Neural cell (in vitro differentiated cells): Measurements from ENCODE around the gene TELO2.

Experiments used
- CTCF ChIP-seq: fragments of 450-650 bp; IDR thresholded peaks from 2 replicates; pipeline ENCODE4 v1.5.1; 2014; ENCODE audit warnings: antibody characterized with exemption, mild to moderate bottlenecking, moderate library complexity; ENCODE audit not compliant: poor library complexity, severe bottlenecking
- EP300 ChIP-seq: fragments of 450-650 bp; conservative IDR thresholded peaks from 2 replicates; pipeline ENCODE4 v1.6.1; 2014; ENCODE audit warnings: antibody characterized with exemption, mild to moderate bottlenecking, moderate library complexity; ENCODE audit not compliant: poor library complexity, severe bottlenecking
- MXI1 ChIP-seq: fragments of 450-650 bp; conservative IDR thresholded peaks from 2 replicates; pipeline ENCODE4 v1.6.1; 2014; ENCODE audit warnings: antibody characterized with exemption, mild to moderate bottlenecking; ENCODE audit not compliant: poor library complexity, severe bottlenecking
- POLR2AphosphoS5 ChIP-seq: IDR thresholded peaks from 2 replicates; pipeline ENCODE4 v1.6.1; 2012
- SMC3 ChIP-seq: fragments of 450-650 bp; conservative IDR thresholded peaks from 2 replicates; pipeline ENCODE4 v1.6.1; 2014; ENCODE audit warnings: antibody characterized with exemption, mild to moderate bottlenecking, moderate library complexity; ENCODE audit not compliant: poor library complexity

- TF ChIP-seq CTCF (no peak), MXI1 (no peak), SMC3 (no peak), EP300 (no peak), POLR2AphosphoS5 (no peak)
Observed at GRCh38 chr16:1456951-1457350, 36.2 kb upstream of the TELO2 start.
